ENCODE data around the gene NRXN3. TPM values are rescaled to one million over a fixed set of nuclear protein-coding genes. Genes with fewer than 3 reads are reported as not detected.

NRXN3 gene
- total and polyA plus RNA-seq, 7 donors = 0.06 to 0.74 (median 0.15) TPM

- Histone ChIP-seq H3K9me3 (no peaks in the 10 kb centered on the region), H3K27me3 (ENCODE audit: insufficient read depth in 3 of 3, low read length in 2 of 3) (no peaks in the 10 kb centered on the region), H3K36me3 (ENCODE audit: insufficient read depth in 1 of 2, low read depth in 1 of 2) (no peaks in the 10 kb centered on the region), H3K27ac (no peak overlapping the region), H3K4me3 (no peak overlapping the region), H3K4me1 (no peaks in the 10 kb centered on the region)
- intact Hi-C loops (cut with DNase I) = no loop called here
- WGBS, 3 donors = 58 to 69% (median 63%) methylated on average over 3 of the region's 3 CpGs
- TF ChIP-seq CTCF (IDR thresholded peaks at IDR 0.05) = no peak
- no peak for ATAC-seq
- DNase-seq = no peak
Observed at GRCh38 chr14:78355109-78355508, 184.9 kb downstream of the NRXN3 start.

GRCh38 chr14:78356391-78356790 lies 186.2 kb downstream of the NRXN3 start:
- Histone ChIP-seq H3K4me1 (no peaks in the 10 kb centered on the region), H3K36me3 (ENCODE audit: insufficient read depth in 1 of 2, low read depth in 1 of 2) (no peaks in the 10 kb centered on the region), H3K4me3 (no peak overlapping the region), H3K27me3 (ENCODE audit: insufficient read depth in 3 of 3, low read length in 2 of 3) (no peaks in the 10 kb centered on the region), H3K27ac (no peak overlapping the region), H3K9me3 (no peaks in the 10 kb centered on the region)
- DNase-seq = no peak
- TF ChIP-seq CTCF (IDR thresholded peaks at IDR 0.05) = no peak
- no peak for ATAC-seq
- intact Hi-C loops (cut with DNase I) = no loop called here
- 18 to 22% (median 19%) methylated on average over 3 of the region's 3 CpGs for WGBS, 3 donors

- no peaks in the 10 kb centered on the region for H3K9me3 ChIP-seq
- H3K36me3 ChIP-seq (ENCODE audit: insufficient read depth in 1 of 2, low read depth in 1 of 2) = no peaks in the 10 kb centered on the region
- ATAC-seq = no peak
- no peaks in the 10 kb centered on the region for H3K4me1 ChIP-seq
- no peak for TF ChIP-seq CTCF (IDR thresholded peaks at IDR 0.05)
- intact Hi-C loops (cut with DNase I) = no loop called here
- WGBS, 3 donors = 57 to 65% (median 58%) methylated on average over 4 of the region's 4 CpGs
- H3K27ac ChIP-seq = no peak overlapping the region
- H3K27me3 ChIP-seq (ENCODE audit: insufficient read depth in 3 of 3, low read length in 2 of 3) = no peaks in the 10 kb centered on the region
- DNase-seq = no peak
- H3K4me3 ChIP-seq = no peak overlapping the region
Observed at GRCh38 chr14:78358591-78358990, 188.4 kb downstream of the NRXN3 start.

GRCh38 chr14:78359581-78359980 lies 189.4 kb downstream of the NRXN3 start:
- Histone ChIP-seq H3K36me3 (ENCODE audit: insufficient read depth in 1 of 2, low read depth in 1 of 2) (no peaks in the 10 kb centered on the region), H3K27me3 (ENCODE audit: insufficient read depth in 3 of 3, low read length in 2 of 3) (peaks cover 0 to 3% (median 0%) of the 10 kb centered on the region in 3 donors), H3K27ac (no peak overlapping the region), H3K4me1 (no peaks in the 10 kb centered on the region), H3K9me3 (no peaks in the 10 kb centered on the region), H3K4me3 (no peak overlapping the region)
- ATAC-seq (no peak), DNase-seq (no peak)
- intact Hi-C loops (cut with DNase I) = no loop called here
- WGBS, 3 donors = 82 to 88% (median 84%) methylated on average over 5 of the region's 5 CpGs
- TF ChIP-seq CTCF (IDR thresholded peaks at IDR 0.05) = no peak

GRCh38 chr14:78363008-78363407 lies 192.8 kb downstream of the NRXN3 start:
- TF ChIP-seq CTCF (IDR thresholded peaks at IDR 0.05) = no peak

More at GRCh38 chr14:78363008-78363407, 192.8 kb downstream of the NRXN3 start:
- Histone ChIP-seq H3K27ac (no peak overlapping the region), H3K27me3 (ENCODE audit: insufficient read depth in 3 of 3, low read length in 2 of 3) (peaks cover 0 to 3% (median 0%) of the 10 kb centered on the region in 3 donors), H3K4me1 (no peaks in the 10 kb centered on the region), H3K36me3 (ENCODE audit: insufficient read depth in 1 of 2, low read depth in 1 of 2) (no peaks in the 10 kb centered on the region), H3K4me3 (no peak overlapping the region), H3K9me3 (no peaks in the 10 kb centered on the region)
- no peak for DNase-seq
- no peak for ATAC-seq
- intact Hi-C loops (cut with DNase I) = no loop called here
- 70 to 77% (median 71%) methylated on average over 4 of the region's 4 CpGs for WGBS, 3 donors

All from psoas muscle (tissue), 8 donors.